ENCODE data around the gene HOXA11. TPM values are rescaled to one million over a fixed set of nuclear protein-coding genes. Genes with fewer than 3 reads are reported as not detected.

HOXA11 gene
- total RNA-seq, 3 donors from 2014 or later (not counting 1 experiment from before 2014, with no cell fraction given), result not detected

DNA sequence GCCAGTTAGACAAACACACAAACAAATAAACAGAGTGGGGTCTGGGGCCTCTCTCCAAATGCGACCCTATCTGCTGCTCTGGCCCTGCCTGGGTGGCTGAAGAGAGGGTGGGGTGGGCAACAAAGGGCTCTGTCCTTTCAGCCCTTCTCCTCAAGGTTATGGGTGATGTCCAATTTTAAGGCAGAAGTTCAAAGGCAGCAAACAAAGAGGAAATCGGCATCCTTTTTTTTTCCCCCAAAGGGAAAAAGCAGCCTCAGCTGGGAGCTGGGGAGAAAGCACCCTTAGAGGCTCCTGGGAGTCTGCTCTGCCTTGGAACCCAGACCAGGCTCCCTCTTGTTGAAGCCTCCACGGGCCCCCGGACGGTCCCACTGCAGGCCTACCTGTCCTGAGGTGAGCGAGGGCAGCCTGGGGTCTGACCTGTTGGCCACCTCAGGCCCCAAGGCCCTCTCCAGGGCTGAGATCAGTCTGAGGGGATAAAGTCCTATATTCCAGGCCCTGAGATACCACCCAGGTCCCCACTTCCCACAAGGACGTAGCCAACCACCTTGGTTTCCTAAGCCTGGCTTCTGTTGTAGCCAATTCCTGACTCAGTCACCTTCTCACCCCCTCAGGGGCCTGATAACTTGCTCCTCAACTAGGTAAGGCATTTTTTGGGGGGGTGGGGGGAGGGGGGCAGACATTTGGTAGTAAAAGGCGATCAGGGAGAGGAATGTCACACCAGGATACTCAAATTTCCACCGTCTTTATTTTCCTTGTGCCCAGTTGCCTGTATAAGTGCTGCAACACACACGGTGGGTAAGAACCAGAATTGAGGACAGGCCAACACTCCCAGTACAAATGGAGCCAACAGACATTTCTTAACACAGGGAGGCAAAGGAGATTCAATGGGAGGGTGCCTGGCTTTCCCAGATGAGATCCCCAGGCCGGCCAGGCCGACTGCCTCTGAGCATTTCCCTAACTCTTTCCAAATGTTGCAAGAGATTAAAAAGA is 4.3 kb downstream of the HOXA11 start:
- Histone ChIP-seq H3K9me3 (ENCODE audit: control insufficient read depth, insufficient read depth, low read length) (no peaks in the 10 kb centered on the region), H3K4me1 (ENCODE audit: control insufficient read depth, insufficient read depth, low read length) (peaks cover 38% of the 10 kb centered on the region), H3K36me3 (ENCODE audit: control insufficient read depth, insufficient read depth, low read length) (no peaks in the 10 kb centered on the region), H3K27me3 (ENCODE audit: control insufficient read depth, insufficient read depth, low read length) (peaks cover 70% of the 10 kb centered on the region), H3K4me3 (ENCODE audit: low read length) (no peak overlapping the region), H3K27ac (ENCODE audit: low read length) (no peak overlapping the region)
- DNase-seq (peak in 1 of 2 donors; percentile 15), ATAC-seq (no peak)
- H3K4me3 Mint-ChIP-seq, result no peak overlapping the region
- 90% methylated on average over 12 of the region's 12 CpGs for WGBS (ENCODE audit: insufficient coverage)
- TF ChIP-seq, protein P1, sequence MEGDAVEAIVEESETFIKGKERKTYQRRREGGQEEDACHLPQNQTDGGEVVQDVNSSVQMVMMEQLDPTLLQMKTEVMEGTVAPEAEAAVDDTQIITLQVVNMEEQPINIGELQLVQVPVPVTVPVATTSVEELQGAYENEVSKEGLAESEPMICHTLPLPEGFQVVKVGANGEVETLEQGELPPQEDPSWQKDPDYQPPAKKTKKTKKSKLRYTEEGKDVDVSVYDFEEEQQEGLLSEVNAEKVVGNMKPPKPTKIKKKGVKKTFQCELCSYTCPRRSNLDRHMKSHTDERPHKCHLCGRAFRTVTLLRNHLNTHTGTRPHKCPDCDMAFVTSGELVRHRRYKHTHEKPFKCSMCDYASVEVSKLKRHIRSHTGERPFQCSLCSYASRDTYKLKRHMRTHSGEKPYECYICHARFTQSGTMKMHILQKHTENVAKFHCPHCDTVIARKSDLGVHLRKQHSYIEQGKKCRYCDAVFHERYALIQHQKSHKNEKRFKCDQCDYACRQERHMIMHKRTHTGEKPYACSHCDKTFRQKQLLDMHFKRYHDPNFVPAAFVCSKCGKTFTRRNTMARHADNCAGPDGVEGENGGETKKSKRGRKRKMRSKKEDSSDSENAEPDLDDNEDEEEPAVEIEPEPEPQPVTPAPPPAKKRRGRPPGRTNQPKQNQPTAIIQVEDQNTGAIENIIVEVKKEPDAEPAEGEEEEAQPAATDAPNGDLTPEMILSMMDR (IDR thresholded peaks at IDR 0.05), result no peak
- no peak overlapping the region for H3K27ac Mint-ChIP-seq
- peaks cover 58 to 69% of the 10 kb centered on the region in 2 donors for H3K27me3 Mint-ChIP-seq (ENCODE audit: low read depth in 2 of 2)
- no peaks in the 10 kb centered on the region for H3K9me3 Mint-ChIP-seq
- intact Hi-C loops (cut with micrococcal nuclease), result no loop called here
- H3K4me1 Mint-ChIP-seq, result peaks cover 17 to 30% of the 10 kb centered on the region in 2 donors
- peaks cover 7% of the 10 kb centered on the region for H3K36me3 Mint-ChIP-seq

DNA sequence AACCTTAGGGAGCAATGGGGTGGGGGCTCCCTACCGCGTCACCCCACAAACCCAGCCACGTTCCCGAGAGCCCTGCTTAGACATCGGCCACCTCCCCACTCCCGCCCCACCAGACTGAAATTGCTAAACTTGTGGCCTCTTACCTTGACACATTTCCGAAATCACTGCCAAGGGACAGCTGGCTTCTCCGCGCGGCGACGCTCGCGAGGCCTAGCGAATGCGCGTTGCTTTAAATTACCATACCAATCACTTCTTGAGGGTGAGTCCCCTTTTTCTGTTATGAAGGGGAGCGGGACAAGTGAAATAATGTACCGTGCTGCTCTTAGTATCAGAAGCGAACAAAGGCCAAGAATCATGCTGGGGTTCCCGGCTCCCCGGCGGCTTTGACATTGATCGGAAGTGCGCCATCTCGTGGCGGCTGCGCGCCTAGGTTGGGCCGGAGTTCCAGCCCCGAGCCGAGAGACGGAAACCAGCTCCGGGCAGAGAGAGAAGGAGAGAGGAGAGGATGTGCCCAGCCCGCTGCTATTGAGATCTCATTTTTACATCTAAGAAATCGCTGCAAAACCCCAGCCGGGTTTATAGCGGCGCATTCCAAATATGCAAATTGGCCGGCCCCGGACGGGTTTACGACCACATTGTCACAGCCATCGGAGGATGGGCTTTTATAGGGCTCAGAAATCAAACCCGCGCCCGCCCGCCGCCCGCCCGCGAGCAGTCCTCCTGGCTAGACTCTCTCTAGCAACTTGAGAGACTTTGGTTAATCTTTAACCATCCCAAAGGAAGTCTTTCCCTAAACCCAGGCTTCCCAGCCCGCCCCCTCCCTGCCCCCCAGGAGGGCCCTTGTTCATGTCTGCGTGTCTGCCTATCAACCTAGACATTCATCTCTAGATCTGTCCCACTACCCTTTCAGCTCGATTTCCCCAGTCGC is 5.3 kb downstream of the HOXA11 start:
- Mint-ChIP-seq H3K9me3 (no peaks in the 10 kb centered on the region), H3K27me3 (ENCODE audit: low read depth in 2 of 2) (peaks cover 50 to 71% of the 10 kb centered on the region in 2 donors), H3K4me3 (peak overlapping the region; percentile 52), H3K27ac (no peak overlapping the region), H3K36me3 (peaks cover 7% of the 10 kb centered on the region), H3K4me1 (peaks cover 10 to 20% of the 10 kb centered on the region in 2 donors)
- Histone ChIP-seq H3K27ac (ENCODE audit: low read length) (no peak overlapping the region), H3K4me3 (ENCODE audit: low read length) (no peak overlapping the region), H3K4me1 (ENCODE audit: control insufficient read depth, insufficient read depth, low read length) (peaks cover 29% of the 10 kb centered on the region), H3K36me3 (ENCODE audit: control insufficient read depth, insufficient read depth, low read length) (no peaks in the 10 kb centered on the region), H3K27me3 (ENCODE audit: control insufficient read depth, insufficient read depth, low read length) (peaks cover 69% of the 10 kb centered on the region), H3K9me3 (ENCODE audit: control insufficient read depth, insufficient read depth, low read length) (no peaks in the 10 kb centered on the region)
- TF ChIP-seq, protein P1 (IDR thresholded peaks at IDR 0.05), result peak; percentile 92
- DNase-seq, result peak; percentile 69 to 84
- WGBS (ENCODE audit: insufficient coverage), result 23% methylated on average over 55 of the region's 56 CpGs
- ATAC-seq, result peak; percentile 80 to 86 (median 84)
- intact Hi-C loops (cut with micrococcal nuclease), result no loop called here

- Histone ChIP-seq H3K4me3 (ENCODE audit: low read length) (no peak overlapping the region), H3K27ac (ENCODE audit: low read length) (no peak overlapping the region), H3K27me3 (ENCODE audit: control insufficient read depth, insufficient read depth, low read length) (peaks cover 70% of the 10 kb centered on the region), H3K36me3 (ENCODE audit: control insufficient read depth, insufficient read depth, low read length) (no peaks in the 10 kb centered on the region), H3K4me1 (ENCODE audit: control insufficient read depth, insufficient read depth, low read length) (peaks cover 30% of the 10 kb centered on the region), H3K9me3 (ENCODE audit: control insufficient read depth, insufficient read depth, low read length) (no peaks in the 10 kb centered on the region)
- no peak overlapping the region for H3K4me3 Mint-ChIP-seq
- TF ChIP-seq, protein P1 (IDR thresholded peaks at IDR 0.05), result no peak
- DNase-seq, result no peak
- H3K9me3 Mint-ChIP-seq, result no peaks in the 10 kb centered on the region
- ATAC-seq, result no peak
- WGBS (ENCODE audit: insufficient coverage), result 86% methylated on average over 14 of the region's 14 CpGs
- intact Hi-C loops (cut with micrococcal nuclease), result no loop called here
- peaks cover 7 to 16% of the 10 kb centered on the region in 2 donors for H3K4me1 Mint-ChIP-seq
- peaks cover 7% of the 10 kb centered on the region for H3K36me3 Mint-ChIP-seq
- no peak overlapping the region for H3K27ac Mint-ChIP-seq
- peaks cover 47 to 65% of the 10 kb centered on the region in 2 donors for H3K27me3 Mint-ChIP-seq (ENCODE audit: low read depth in 2 of 2)
Measured at GRCh38 chr7:27179030-27179429, 6.0 kb downstream of the HOXA11 start.

Measured in natural killer cell (primary cell).